ENCODE data around the gene BLTP2.

BLTP2 gene

DNA sequence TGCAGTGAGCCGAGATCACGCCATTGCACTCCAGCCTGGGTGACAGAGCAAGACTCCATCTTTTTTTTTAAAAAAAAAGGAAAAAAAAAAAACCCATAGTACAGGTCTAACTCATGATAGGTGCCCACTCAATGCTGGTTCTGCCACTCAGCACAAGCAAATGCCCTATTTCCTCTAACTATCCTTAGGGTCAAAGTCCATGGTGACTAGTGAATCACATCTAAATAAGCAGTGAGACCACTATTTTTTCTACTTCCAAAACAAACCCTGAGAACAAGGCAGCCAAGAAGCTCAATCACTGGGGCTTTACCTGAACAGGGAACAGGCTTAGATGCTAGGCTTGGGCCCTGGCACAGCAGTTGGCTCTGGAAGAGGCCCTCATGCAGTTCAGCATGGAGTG, 3.4 kb downstream of the BLTP2 start:
- Histone ChIP-seq H3F3A (ENCODE audit: insufficient read depth, low read length) (no peaks in the 10 kb centered on the region), H3K27me3 (ENCODE audit: insufficient read depth, low read length) (no peaks in the 10 kb centered on the region), H3K4me1 (ENCODE audit: insufficient read depth, low read length, severe bottlenecking) (peaks cover 21% of the 10 kb centered on the region), H3K79me2 (ENCODE audit: insufficient read depth, low read length) (peaks cover 13% of the 10 kb centered on the region), H3K27ac (ENCODE audit: low read depth, low read length, poor library complexity, severe bottlenecking) (no peak overlapping the region), H3K4me3 (ENCODE audit: low read depth, low read length, poor library complexity, severe bottlenecking) (no peak overlapping the region), H2AFZ (ENCODE audit: low read length) (no peak overlapping the region), H3K9ac (ENCODE audit: low read length) (no peak overlapping the region), H3K9me2 (ENCODE audit: low read depth, low read length) (no peaks in the 10 kb centered on the region), H3K4me2 (ENCODE audit: low read length) (no peak overlapping the region), H4K20me1 (ENCODE audit: insufficient read depth, low read length) (no peaks in the 10 kb centered on the region), H3K36me3 (ENCODE audit: insufficient read depth, low read length) (peaks cover 68% of the 10 kb centered on the region), H3K9me3 (ENCODE audit: low read length) (no peaks in the 10 kb centered on the region)
- TF ChIP-seq EZH2 (IDR thresholded peaks at IDR 0.05; ENCODE audit: borderline replicate concordance, low read length): no peak
- TF ChIP-seq, protein P1, sequence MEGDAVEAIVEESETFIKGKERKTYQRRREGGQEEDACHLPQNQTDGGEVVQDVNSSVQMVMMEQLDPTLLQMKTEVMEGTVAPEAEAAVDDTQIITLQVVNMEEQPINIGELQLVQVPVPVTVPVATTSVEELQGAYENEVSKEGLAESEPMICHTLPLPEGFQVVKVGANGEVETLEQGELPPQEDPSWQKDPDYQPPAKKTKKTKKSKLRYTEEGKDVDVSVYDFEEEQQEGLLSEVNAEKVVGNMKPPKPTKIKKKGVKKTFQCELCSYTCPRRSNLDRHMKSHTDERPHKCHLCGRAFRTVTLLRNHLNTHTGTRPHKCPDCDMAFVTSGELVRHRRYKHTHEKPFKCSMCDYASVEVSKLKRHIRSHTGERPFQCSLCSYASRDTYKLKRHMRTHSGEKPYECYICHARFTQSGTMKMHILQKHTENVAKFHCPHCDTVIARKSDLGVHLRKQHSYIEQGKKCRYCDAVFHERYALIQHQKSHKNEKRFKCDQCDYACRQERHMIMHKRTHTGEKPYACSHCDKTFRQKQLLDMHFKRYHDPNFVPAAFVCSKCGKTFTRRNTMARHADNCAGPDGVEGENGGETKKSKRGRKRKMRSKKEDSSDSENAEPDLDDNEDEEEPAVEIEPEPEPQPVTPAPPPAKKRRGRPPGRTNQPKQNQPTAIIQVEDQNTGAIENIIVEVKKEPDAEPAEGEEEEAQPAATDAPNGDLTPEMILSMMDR (IDR thresholded peaks at IDR 0.05; ENCODE audit: low read length): no peak

DNA sequence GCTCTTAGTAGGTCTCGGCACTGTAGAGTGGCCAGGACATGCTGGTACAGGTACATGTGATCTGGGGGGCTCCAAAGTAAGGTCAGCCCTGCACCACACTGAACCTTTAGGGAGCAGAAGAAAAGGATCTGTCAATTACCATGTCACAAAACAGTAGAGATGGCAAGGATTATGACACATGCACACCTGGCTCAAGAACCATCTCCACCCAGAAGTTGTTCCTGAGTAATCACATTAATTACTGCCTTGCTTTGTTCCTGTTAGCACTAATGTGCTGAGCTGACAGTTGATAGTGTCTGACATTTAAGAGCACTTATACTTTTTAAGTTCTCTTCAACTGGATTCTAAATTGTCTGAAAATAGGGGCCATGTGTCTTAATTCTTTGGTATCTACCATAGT, 9.5 kb downstream of the BLTP2 start:
- Histone ChIP-seq H3F3A (ENCODE audit: insufficient read depth, low read length) (no peaks in the 10 kb centered on the region), H3K27me3 (ENCODE audit: insufficient read depth, low read length) (no peaks in the 10 kb centered on the region), H3K9ac (ENCODE audit: low read length) (no peak overlapping the region), H3K4me1 (ENCODE audit: insufficient read depth, low read length, severe bottlenecking) (no peaks in the 10 kb centered on the region), H2AFZ (ENCODE audit: low read length) (no peak overlapping the region), H3K27ac (ENCODE audit: low read depth, low read length, poor library complexity, severe bottlenecking) (no peak overlapping the region), H3K9me2 (ENCODE audit: low read depth, low read length) (no peaks in the 10 kb centered on the region), H4K20me1 (ENCODE audit: insufficient read depth, low read length) (no peaks in the 10 kb centered on the region), H3K9me3 (ENCODE audit: low read length) (no peaks in the 10 kb centered on the region), H3K79me2 (ENCODE audit: insufficient read depth, low read length) (no peaks in the 10 kb centered on the region), H3K4me3 (ENCODE audit: low read depth, low read length, poor library complexity, severe bottlenecking) (no peak overlapping the region), H3K4me2 (ENCODE audit: low read length) (no peak overlapping the region), H3K36me3 (ENCODE audit: insufficient read depth, low read length) (peaks cover 99% of the 10 kb centered on the region)
- no peak for TF ChIP-seq EZH2 (IDR thresholded peaks at IDR 0.05; ENCODE audit: borderline replicate concordance, low read length)
- TF ChIP-seq, protein P1 (IDR thresholded peaks at IDR 0.05; ENCODE audit: low read length): no peak

DNA sequence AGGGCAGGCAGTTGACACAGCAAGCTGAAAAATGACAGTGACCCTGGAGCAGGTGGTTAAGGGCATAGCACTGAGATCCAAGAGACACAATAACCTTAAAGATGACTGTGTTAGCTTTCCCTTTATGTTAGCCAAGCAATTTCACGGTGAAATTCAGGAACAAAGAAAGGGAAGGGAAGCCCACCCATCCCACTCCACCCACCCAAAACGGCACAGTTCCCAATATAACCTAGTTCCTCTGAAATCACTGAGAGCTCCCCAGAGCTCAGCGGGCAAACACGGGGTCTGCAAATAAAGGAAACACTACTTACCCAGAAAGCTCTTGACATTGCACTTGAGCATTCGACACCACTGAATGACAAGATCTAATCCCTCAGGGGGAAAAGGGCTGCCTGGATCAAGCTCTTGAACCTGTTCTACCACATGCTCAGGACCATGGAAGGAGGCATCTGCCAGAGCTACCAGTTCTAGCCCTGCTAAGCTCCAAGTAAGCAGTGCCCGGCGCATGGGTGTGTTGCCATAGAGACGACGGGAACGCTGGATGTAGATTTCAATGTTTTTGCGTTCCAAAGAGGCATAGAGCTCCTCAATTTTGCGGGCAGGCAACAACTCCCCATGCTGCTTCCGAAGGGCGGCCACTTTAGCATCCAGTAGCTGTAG, 10.6 kb downstream of the BLTP2 start:
- no peak overlapping the region for H3K4me2 ChIP-seq (ENCODE audit: low read length)
- H3F3A ChIP-seq (ENCODE audit: insufficient read depth, low read length): no peaks in the 10 kb centered on the region
- H3K27ac ChIP-seq (ENCODE audit: low read depth, low read length, poor library complexity, severe bottlenecking): no peak overlapping the region
- no peaks in the 10 kb centered on the region for H4K20me1 ChIP-seq (ENCODE audit: insufficient read depth, low read length)
- no peaks in the 10 kb centered on the region for H3K27me3 ChIP-seq (ENCODE audit: insufficient read depth, low read length)
- H3K79me2 ChIP-seq (ENCODE audit: insufficient read depth, low read length): no peaks in the 10 kb centered on the region
- no peak overlapping the region for H2AFZ ChIP-seq (ENCODE audit: low read length)
- no peaks in the 10 kb centered on the region for H3K9me3 ChIP-seq (ENCODE audit: low read length)
- H3K4me3 ChIP-seq (ENCODE audit: low read depth, low read length, poor library complexity, severe bottlenecking): no peak overlapping the region
- no peak overlapping the region for H3K9ac ChIP-seq (ENCODE audit: low read length)
- no peaks in the 10 kb centered on the region for H3K4me1 ChIP-seq (ENCODE audit: insufficient read depth, low read length, severe bottlenecking)
- TF ChIP-seq, protein P1 (IDR thresholded peaks at IDR 0.05; ENCODE audit: low read length): no peak
- no peak for TF ChIP-seq EZH2 (IDR thresholded peaks at IDR 0.05; ENCODE audit: borderline replicate concordance, low read length)
- H3K9me2 ChIP-seq (ENCODE audit: low read depth, low read length): no peaks in the 10 kb centered on the region
- peaks cover 96% of the 10 kb centered on the region for H3K36me3 ChIP-seq (ENCODE audit: insufficient read depth, low read length)
